EL (cell line): ENCODE results near the gene PTRHD1.

Source experiments
- DNase-seq: peaks from one replicate; pipeline ENCODE4 v3.0.0-alpha.2; 2016

Gene PTRHD1

GRCh38 chr2:24749069-24749691 lies 44.0 kb downstream of the PTRHD1 start:
- DNase-seq = no peak

- no peak for DNase-seq
Measured at GRCh38 chr2:24747299-24747698, 45.9 kb downstream of the PTRHD1 start.

DNA sequence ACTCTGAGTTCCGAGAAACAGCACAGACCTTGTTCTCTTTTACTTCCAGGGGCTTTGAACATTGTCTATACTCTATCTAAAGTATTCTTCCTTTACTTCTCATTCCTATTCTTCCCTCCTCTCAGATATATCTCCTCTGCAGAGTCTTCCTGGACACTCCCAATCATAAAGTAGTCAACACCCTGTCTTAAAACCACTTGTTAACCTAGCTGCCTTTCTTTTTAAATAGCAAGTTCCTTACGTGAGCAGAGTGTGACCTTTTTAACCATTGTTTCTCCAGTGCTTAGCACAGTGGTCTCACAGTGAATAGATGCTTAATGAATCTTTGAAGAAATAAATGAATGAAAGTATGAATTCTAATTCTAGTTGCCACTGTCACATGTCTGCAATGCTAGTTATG lies 47.4 kb downstream of the PTRHD1 start:
- DNase-seq = no peak

- DNase-seq = no peak
Measured at GRCh38 chr2:24744356-24744755, 48.8 kb downstream of the PTRHD1 start.

- no peak for DNase-seq
Measured at GRCh38 chr2:24743924-24744323, 49.3 kb downstream of the PTRHD1 start.

GRCh38 chr2:24742730-24743129 lies 50.5 kb downstream of the PTRHD1 start:
- no peak for DNase-seq

DNA sequence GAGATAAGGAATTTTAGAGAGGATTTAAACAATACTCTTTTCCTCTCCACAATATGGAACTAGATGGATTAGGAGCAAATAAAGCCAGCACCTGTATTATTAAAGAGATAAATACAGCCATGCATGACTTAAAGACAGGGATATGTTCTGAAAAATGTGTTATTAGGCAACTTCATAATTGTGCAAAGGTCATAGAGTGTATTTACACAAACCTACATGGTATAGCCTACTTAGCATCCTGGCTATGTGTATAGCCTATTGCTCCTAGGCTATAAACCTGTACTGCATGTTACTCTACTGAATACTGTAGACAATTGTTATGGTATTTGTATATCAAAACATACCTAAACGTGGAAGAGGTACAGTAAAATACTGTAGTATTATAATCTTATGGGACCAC lies 53.0 kb downstream of the PTRHD1 start:
- DNase-seq = no peak
